Testis (tissue), 3 donors: ENCODE results near the gene PTPRN2. TPM values are rescaled to one million over a fixed set of nuclear protein-coding genes. Genes with fewer than 3 reads are reported as not detected.

Source experiments
- DNase-seq: peaks from one replicate; pipeline ENCODE4 v3.0.0-alpha.2; 2019
- H3K27ac ChIP-seq, 2 donors: fragments of 200-600 bp; sonication (generic); one replicate each; pipeline ENCODE4 v1.5.1; 2019
- H3K27me3 ChIP-seq: fragments of 200-600 bp; sonication (generic); one replicate; pipeline ENCODE4 v1.5.1; 2019
- H3K36me3 ChIP-seq: fragments of 200-600 bp; sonication (generic); one replicate; pipeline ENCODE4 v1.5.1; 2017; ENCODE audit warnings: low read depth; ENCODE audit errors: missing control alignments
- H3K4me1 ChIP-seq: fragments of 200-600 bp; sonication (generic); one replicate; pipeline ENCODE4 v1.5.1; 2019
- H3K4me3 ChIP-seq, 2 donors: fragments of 200-600 bp; sonication (generic); one replicate each; pipeline ENCODE4 v1.5.1; 2017 to 2019
- H3K9me3 ChIP-seq: fragments of 200-600 bp; sonication (generic); one replicate; pipeline ENCODE4 v1.5.1; 2017
- CTCF ChIP-seq, 3 experiments: fragments of 450-650 bp in 2 of 3; fragments of 200-600 bp in 1 of 3; sonication (generic) in 1 of 3; IDR thresholded peaks; one replicate each; pipeline ENCODE4 v1.5.1; 2016 to 2019; ENCODE audit warnings: antibody characterized with exemption in 3 of 3, mild to moderate bottlenecking in 2 of 3, moderate library complexity in 1 of 3
- POLR2A ChIP-seq: fragments of 450-650 bp; IDR thresholded peaks from one replicate; pipeline ENCODE4 v1.6.1; 2017; ENCODE audit warnings: antibody characterized with exemption, mild to moderate bottlenecking, moderate library complexity
- WGBS, 2 donors: methylation state at CpG; one replicate each; pipeline ENCODE4 v1.1.5; 2018; 5-methylcytosine and 5-hydroxymethylcytosine counted together
- intact Hi-C: fragments of 100-400 bp; cut with DNase I; formaldehyde crosslinking; loops from one replicate; pipeline ENCODE4 v1.15.1; 2023; ENCODE audit warnings: low total_unique reads
- polyA plus RNA-seq: library from polyadenylated mRNA; stranded (reverse); fragments of 350-450 nt; fragmentation: Illumina TruSeq; extraction: RNeasy Lipid Tissue Mini Kit (QIAGEN cat#74804); gene quantifications from one replicate; pipeline ENCODE4 v1.2.3, GENCODE V29; 2014; ENCODE audit warnings: low read depth, low replicate concordance; ENCODE audit not compliant: insufficient read depth
- total RNA-seq, 2 donors: library from RNA; depleted of rRNA; stranded (reverse); fragments of >200 nt; gene quantifications; one replicate each; pipeline ENCODE4 v1.2.3, GENCODE V29; 2016

The PTPRN2 gene
- total and polyA plus RNA-seq, 3 donors from 2014 or later, result 9.3 to 10.8 (median 9.8) TPM

GRCh38 chr7:157792241-157793086 is 795.2 kb downstream of the PTPRN2 start:
- DNase-seq, result no peak
- 83 to 87% methylated on average over 19 to 35 of the region's 35 CpGs for WGBS, 2 donors

GRCh38 chr7:157791666-157792065 is 796.0 kb downstream of the PTPRN2 start:
- Histone ChIP-seq H3K4me3 (peak overlapping the region in 1 of 2 donors; percentile 3), H3K36me3 (no peaks in the 10 kb centered on the region), H3K27ac (no peak overlapping the region), H3K9me3 (no peaks in the 10 kb centered on the region), H3K27me3 (no peaks in the 10 kb centered on the region), H3K4me1 (no peaks in the 10 kb centered on the region)
- no peak for DNase-seq
- 62 to 83% methylated on average over 16 of the region's 16 CpGs for WGBS, 2 donors
- intact Hi-C loops, result no loop called here
- no peak for TF ChIP-seq CTCF (IDR thresholded peaks at IDR 0.05)
- TF ChIP-seq POLR2A, result no peak

More at GRCh38 chr7:157792241-157793086, 795.2 kb downstream of the PTPRN2 start:
- no peaks in the 10 kb centered on the region for H3K36me3 ChIP-seq
- intact Hi-C loops, result no loop called here
- H3K27ac ChIP-seq, result no peak overlapping the region
- TF ChIP-seq POLR2A, result no peak
- TF ChIP-seq CTCF (IDR thresholded peaks at IDR 0.05), result no peak
- no peaks in the 10 kb centered on the region for H3K4me1 ChIP-seq
- no peaks in the 10 kb centered on the region for H3K9me3 ChIP-seq
- H3K27me3 ChIP-seq, result no peaks in the 10 kb centered on the region
- no peak overlapping the region for H3K4me3 ChIP-seq

GRCh38 chr7:157791261-157791660 is 796.4 kb downstream of the PTPRN2 start:
- no peaks in the 10 kb centered on the region for H3K4me1 ChIP-seq
- peak overlapping the region in 1 of 2 donors; percentile 3 for H3K4me3 ChIP-seq
- H3K9me3 ChIP-seq, result no peaks in the 10 kb centered on the region
- intact Hi-C loops, result no loop called here
- H3K27ac ChIP-seq, result no peak overlapping the region
- WGBS, 2 donors, result 73 to 78% methylated on average over 18 to 23 of the region's 23 CpGs
- no peaks in the 10 kb centered on the region for H3K36me3 ChIP-seq
- TF ChIP-seq CTCF (IDR thresholded peaks at IDR 0.05) (no peak), POLR2A (no peak)
- DNase-seq, result peak; percentile 20
- H3K27me3 ChIP-seq, result no peaks in the 10 kb centered on the region

- intact Hi-C loops, result no loop called here
- no peak for DNase-seq
These were observed 797.7 kb downstream of the PTPRN2 start for GRCh38 chr7:157789942-157790341.

More at GRCh38 chr7:157789942-157790341, 797.7 kb downstream of the PTPRN2 start:
- H3K4me1 ChIP-seq, result no peaks in the 10 kb centered on the region
- WGBS, 2 donors, result 91 to 97% methylated on average over 4 of the region's 4 CpGs
- TF ChIP-seq CTCF (IDR thresholded peaks at IDR 0.05) (no peak), POLR2A (no peak)
- no peaks in the 10 kb centered on the region for H3K9me3 ChIP-seq
- H3K27me3 ChIP-seq, result no peaks in the 10 kb centered on the region
- H3K36me3 ChIP-seq, result no peaks in the 10 kb centered on the region
- H3K4me3 ChIP-seq, result no peak overlapping the region
- H3K27ac ChIP-seq, result no peak overlapping the region
